Ovary (tissue), 9 donors: Measurements from ENCODE around the gene UGT1A3. TPM values are rescaled to one million over a fixed set of nuclear protein-coding genes. Genes with fewer than 3 reads are reported as not detected.
A peak's percentile ranks its signal among the peaks of the same experiment; 100 is the strongest.

ENCODE experiments used
- DNase-seq, 5 donors: peaks; one replicate each; pipeline ENCODE4 v3.0.0-alpha.2; 2019 to 2020
- H3K27ac ChIP-seq, 2 donors: fragments of 200-600 bp; one replicate each; pipeline versions ENCODE4 v1.5.1 to v1.8.0; 2019 to 2022
- H3K27me3 ChIP-seq: fragments of 200-600 bp; one replicate; pipeline ENCODE4 v1.8.0; 2022
- H3K36me3 ChIP-seq: fragments of 200-600 bp; sonication (generic); one replicate; pipeline ENCODE4 v1.5.1; 2019
- H3K4me1 ChIP-seq: one replicate; pipeline ENCODE4 v1.8.1; 2013; ENCODE audit warnings: mild to moderate bottlenecking, moderate library complexity; ENCODE audit not compliant: insufficient read depth
- H3K4me3 ChIP-seq: fragments of 200-600 bp; sonication (generic); one replicate; pipeline ENCODE4 v1.5.1; 2017
- H3K9me3 ChIP-seq, 2 donors: fragments of 200-600 bp in 1 of 2; sonication (generic) in 1 of 2; one replicate each; pipeline versions ENCODE4 v1.5.1 to v1.8.1; 2013 to 2019; ENCODE audit warnings: mild to moderate bottlenecking in 1 of 2, moderate library complexity in 1 of 2
- EP300 ChIP-seq: sonication (generic); formaldehyde crosslinking; IDR thresholded peaks from one replicate; pipeline ENCODE4 v1.6.1; 2017; ENCODE audit warnings: antibody characterized with exemption
- POLR2A ChIP-seq: fragments of 450-650 bp; IDR thresholded peaks from one replicate; pipeline ENCODE4 v1.6.1; 2017; ENCODE audit warnings: antibody characterized with exemption, mild to moderate bottlenecking, moderate library complexity
- WGBS, 3 donors: extraction: QIAGEN DNeasy Blood & Tissue Kit in 1 of 3; methylation state at CpG; one replicate each; pipeline versions ENCODE4 v1.1.5 to v1.1.7; 2013 to 2017; 5-methylcytosine and 5-hydroxymethylcytosine counted together
- intact Hi-C, 4 donors: fragments of 100-400 bp; cut with DNase I; formaldehyde crosslinking; loops; one replicate each; pipeline versions ENCODE4 v1.11.0 to v1.15.1; 2022 to 2023
- polyA plus RNA-seq, 2 donors: library from polyadenylated mRNA; stranded (reverse); fragments of 200-250 nt in 1 of 2; fragments of 350-450 nt in 1 of 2; fragmentation: Illumina TruSeq in 1 of 2; extraction: RNeasy Lipid Tissue Mini Kit (QIAGEN cat#74804) in 1 of 2; gene quantifications; one replicate each; pipeline ENCODE4 v1.2.3, GENCODE V29; 2013 to 2014
- total RNA-seq, 7 donors: library from RNA; depleted of rRNA in 2 of 7; stranded (reverse); fragments of >200 nt in 2 of 7; fragmentation: NEBNext Ultra II Directional in 3 of 7; extraction: Animal tissue kit (Norgen Biotek cat#: 25700) in 3 of 7; gene quantifications; one replicate each; pipeline versions ENCODE4 v1.1.0 to v1.2.4, GENCODE V29; 2016 to 2023
- TF ChIP-seq, protein P1 (sequence below), 3 donors: fragments of 450-650 bp in 2 of 3; fragments of 200-600 bp in 1 of 3; IDR thresholded peaks; one replicate each; pipeline versions ENCODE4 v1.5.1 to v1.8.0; 2016 to 2022; ENCODE audit warnings: antibody characterized with exemption in 3 of 3, mild to moderate bottlenecking in 1 of 3
- donor health status: DM: no; HTN: no; CAD: no; lungs with moderate emphysema.
- donor health status: DM: no; HTN: no; CAD: no.
- donor health status: Bipolar disorder and iron deficiency.
- donor health status: DM: yes; HTN: yes; CAD: no.
- donor health status: DM: no; HTN: no; CAD: no.
- donor health status: DM: yes; HTN: yes; CAD: no.

UGT1A3 gene
- total and polyA plus RNA-seq, 9 donors = not detected

DNA sequence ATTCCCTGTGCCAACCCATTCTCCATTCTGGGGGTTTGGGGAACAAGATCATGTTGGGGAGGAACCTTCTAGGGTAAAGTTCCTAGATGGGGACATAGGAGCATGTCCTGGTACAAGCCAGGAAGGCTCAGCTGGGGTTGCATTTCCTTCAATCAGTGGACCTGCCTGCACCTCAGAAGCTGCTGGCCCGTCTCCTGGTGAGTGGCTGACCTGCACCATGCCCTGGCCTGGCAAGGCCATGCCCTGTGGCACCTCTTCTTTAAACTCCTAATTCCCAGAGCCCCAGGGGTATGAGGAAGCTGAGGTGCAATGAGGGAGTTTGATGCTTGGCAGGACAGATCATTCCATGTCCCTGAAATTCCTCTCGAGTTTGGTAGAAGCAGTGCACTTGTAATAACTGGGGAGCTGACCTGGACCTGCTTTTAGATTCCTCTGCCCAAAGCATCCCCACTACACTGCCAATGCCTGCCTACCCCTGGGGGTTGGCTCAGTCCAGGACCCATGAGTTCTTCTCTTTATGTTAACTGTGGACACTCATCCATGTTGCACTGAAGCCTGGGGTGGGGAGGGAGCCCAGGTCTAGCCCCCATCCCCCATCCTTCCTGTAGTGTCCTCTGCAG is 74.6 kb downstream of the UGT1A3 start:
- DNase-seq = peak in 1 of 5 donors; percentile 14
- no peaks in the 10 kb centered on the region for H3K27me3 ChIP-seq
- no peak overlapping the region for H3K27ac ChIP-seq
- H3K4me3 ChIP-seq = no peak overlapping the region
- H3K4me1 ChIP-seq = no peaks in the 10 kb centered on the region
- intact Hi-C loops = no loop called here
- no peak for TF ChIP-seq EP300
- TF ChIP-seq POLR2A = no peak
- TF ChIP-seq, protein P1, sequence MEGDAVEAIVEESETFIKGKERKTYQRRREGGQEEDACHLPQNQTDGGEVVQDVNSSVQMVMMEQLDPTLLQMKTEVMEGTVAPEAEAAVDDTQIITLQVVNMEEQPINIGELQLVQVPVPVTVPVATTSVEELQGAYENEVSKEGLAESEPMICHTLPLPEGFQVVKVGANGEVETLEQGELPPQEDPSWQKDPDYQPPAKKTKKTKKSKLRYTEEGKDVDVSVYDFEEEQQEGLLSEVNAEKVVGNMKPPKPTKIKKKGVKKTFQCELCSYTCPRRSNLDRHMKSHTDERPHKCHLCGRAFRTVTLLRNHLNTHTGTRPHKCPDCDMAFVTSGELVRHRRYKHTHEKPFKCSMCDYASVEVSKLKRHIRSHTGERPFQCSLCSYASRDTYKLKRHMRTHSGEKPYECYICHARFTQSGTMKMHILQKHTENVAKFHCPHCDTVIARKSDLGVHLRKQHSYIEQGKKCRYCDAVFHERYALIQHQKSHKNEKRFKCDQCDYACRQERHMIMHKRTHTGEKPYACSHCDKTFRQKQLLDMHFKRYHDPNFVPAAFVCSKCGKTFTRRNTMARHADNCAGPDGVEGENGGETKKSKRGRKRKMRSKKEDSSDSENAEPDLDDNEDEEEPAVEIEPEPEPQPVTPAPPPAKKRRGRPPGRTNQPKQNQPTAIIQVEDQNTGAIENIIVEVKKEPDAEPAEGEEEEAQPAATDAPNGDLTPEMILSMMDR (IDR thresholded peaks at IDR 0.05) = no peak
- 52 to 66% (median 59%) methylated on average over 2 of the region's 2 CpGs for WGBS, 3 donors
- no peaks in the 10 kb centered on the region for H3K36me3 ChIP-seq
- no peaks in the 10 kb centered on the region for H3K9me3 ChIP-seq

GRCh38 chr2:233803994-233804393 is 75.2 kb downstream of the UGT1A3 start:
- Histone ChIP-seq H3K36me3 (no peaks in the 10 kb centered on the region), H3K4me3 (no peak overlapping the region), H3K4me1 (no peaks in the 10 kb centered on the region), H3K9me3 (no peaks in the 10 kb centered on the region), H3K27me3 (no peaks in the 10 kb centered on the region), H3K27ac (no peak overlapping the region)
- TF ChIP-seq POLR2A (no peak), EP300 (no peak)
- TF ChIP-seq, protein P1 (IDR thresholded peaks at IDR 0.05) = no peak
- no peak for DNase-seq
- WGBS, 3 donors = 59 to 73% (median 60%) methylated on average over 8 of the region's 8 CpGs
- intact Hi-C loops = no loop called here

- no peaks in the 10 kb centered on the region for H3K9me3 ChIP-seq
- H3K4me3 ChIP-seq = no peak overlapping the region
- H3K27me3 ChIP-seq = no peaks in the 10 kb centered on the region
- WGBS, 3 donors = 71 to 80% (median 73%) methylated on average over 12 of the region's 12 CpGs
- no peaks in the 10 kb centered on the region for H3K36me3 ChIP-seq
- TF ChIP-seq EP300 = no peak
- TF ChIP-seq, protein P1 (IDR thresholded peaks at IDR 0.05) = no peak
- no peak for TF ChIP-seq POLR2A
- H3K4me1 ChIP-seq = no peaks in the 10 kb centered on the region
- no peak overlapping the region for H3K27ac ChIP-seq
- DNase-seq = peak in 2 of 5 donors; percentile 5 to 22
- intact Hi-C loops = no loop called here
These were observed 78.5 kb downstream of the UGT1A3 start for GRCh38 chr2:233807215-233807865.

DNA sequence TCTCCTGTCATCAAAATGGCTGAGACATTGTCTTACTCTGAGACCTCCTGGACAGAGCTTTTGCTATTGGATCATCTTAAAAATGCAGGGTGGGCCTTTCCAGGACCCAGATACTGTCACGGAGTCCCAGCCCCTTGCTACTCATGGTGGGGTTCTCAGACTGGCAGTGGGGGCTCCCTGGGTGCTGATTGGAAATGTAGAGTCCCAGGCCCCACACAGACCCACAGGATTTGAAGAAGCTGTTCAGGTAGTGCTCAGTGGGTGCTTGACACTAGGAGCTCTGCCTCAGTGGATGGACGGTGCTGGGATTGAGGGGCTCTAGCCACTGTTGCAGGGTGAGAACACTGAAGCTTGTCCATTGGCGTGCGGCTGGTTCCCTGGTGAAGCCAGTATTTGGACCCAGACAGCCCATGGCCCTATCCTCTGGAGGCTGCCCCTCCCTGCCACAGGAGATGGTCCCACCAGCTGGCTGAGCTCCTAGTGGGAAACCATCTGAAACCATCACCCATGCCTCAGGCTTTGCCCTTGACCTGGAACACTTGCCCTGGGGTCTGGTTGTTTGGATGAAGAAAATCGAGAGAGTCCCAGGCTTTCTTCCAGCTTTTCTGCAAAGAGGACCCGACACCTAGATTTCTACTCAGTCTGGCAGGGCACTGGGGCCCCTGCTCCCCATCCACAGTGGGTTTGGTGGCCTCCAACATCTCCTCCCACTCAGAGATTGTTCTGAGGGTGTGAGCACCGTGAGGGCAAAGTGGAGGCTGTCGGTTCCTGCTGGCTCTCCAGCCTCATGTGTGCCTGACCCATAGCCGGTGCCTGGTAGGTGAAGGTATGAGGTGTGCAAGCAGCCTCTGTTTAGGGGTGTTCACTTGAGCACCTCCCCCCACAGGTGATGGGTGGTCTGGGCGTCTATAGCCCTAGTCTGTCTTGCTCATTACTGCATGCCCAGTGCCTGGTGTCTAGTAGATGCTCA is 79.4 kb downstream of the UGT1A3 start:
- intact Hi-C loops = no loop called here
- no peaks in the 10 kb centered on the region for H3K27me3 ChIP-seq
- no peak overlapping the region for H3K27ac ChIP-seq
- no peaks in the 10 kb centered on the region for H3K36me3 ChIP-seq
- no peaks in the 10 kb centered on the region for H3K4me1 ChIP-seq
- peak in 1 of 5 donors; percentile 10 for DNase-seq
- 61 to 76% (median 68%) methylated on average over 10 of the region's 10 CpGs for WGBS, 3 donors
- H3K4me3 ChIP-seq = no peak overlapping the region
- H3K9me3 ChIP-seq = no peaks in the 10 kb centered on the region
- TF ChIP-seq POLR2A (no peak), EP300 (no peak)
- TF ChIP-seq, protein P1 (IDR thresholded peaks at IDR 0.05) = no peak
